OCI-LY1 (cell line): ENCODE results near the gene ZFP36L2.

Experiments
- H2AFZ ChIP-seq: fragments of 200-600 bp; sonication (generic), shearing (Covaris generic); 2 replicates; pipeline ENCODE4 v1.6.0; 2014; ENCODE audit warnings: antibody characterized with exemption, mild to moderate bottlenecking, low read length
- H3F3A ChIP-seq: fragments of 200-600 bp; sonication (generic), shearing (Covaris generic); 2 replicates; pipeline ENCODE4 v1.6.0; 2014; ENCODE audit warnings: mild to moderate bottlenecking, antibody characterized with exemption, low read length, moderate library complexity; ENCODE audit not compliant: insufficient read depth
- H3K27ac ChIP-seq: fragments of 200-600 bp; sonication (generic); 2 replicates; pipeline ENCODE4 v1.5.1; 2014; ENCODE audit warnings: low read length, mixed run types, mild to moderate bottlenecking, low read depth; ENCODE audit not compliant: poor library complexity, severe bottlenecking
- H3K27me3 ChIP-seq: fragments of 200-600 bp; sonication (generic); 2 replicates; pipeline ENCODE4 v1.6.0; 2014; ENCODE audit warnings: antibody characterized with exemption, mild to moderate bottlenecking, low read length, moderate library complexity; ENCODE audit not compliant: insufficient read depth
- H3K36me3 ChIP-seq: fragments of 200-600 bp; sonication (generic); 2 replicates; pipeline ENCODE4 v1.6.1; 2014; ENCODE audit warnings: mild to moderate bottlenecking, antibody characterized with exemption, low read length, moderate library complexity, mixed read lengths; ENCODE audit not compliant: insufficient read depth
- H3K4me1 ChIP-seq: fragments of 200-600 bp; sonication (generic); 2 replicates; pipeline ENCODE4 v1.5.1; 2014; ENCODE audit warnings: mild to moderate bottlenecking, low read length, moderate library complexity; ENCODE audit not compliant: insufficient read depth, severe bottlenecking
- H3K4me2 ChIP-seq: fragments of 200-600 bp; sonication (generic), shearing (Covaris generic); 2 replicates; pipeline ENCODE4 v1.6.1; 2014; ENCODE audit warnings: low read length
- H3K4me3 ChIP-seq: fragments of 200-600 bp; sonication (generic); 2 replicates; pipeline ENCODE4 v1.5.1; 2014; ENCODE audit warnings: low read length, low read depth, mild to moderate bottlenecking, mixed read lengths; ENCODE audit not compliant: poor library complexity, severe bottlenecking
- H3K79me2 ChIP-seq: fragments of 200-600 bp; shearing (Covaris generic); 2 replicates; pipeline ENCODE4 v1.6.1; 2016; ENCODE audit warnings: mixed run types, low read length, mixed read lengths; ENCODE audit not compliant: insufficient read depth
- H3K9ac ChIP-seq: fragments of 200-600 bp; sonication (generic), shearing (Covaris generic); 2 replicates; pipeline ENCODE4 v1.6.1; 2014; ENCODE audit warnings: mild to moderate bottlenecking, low read length, mixed read lengths
- H3K9me2 ChIP-seq: fragments of 200-600 bp; sonication (generic), shearing (Covaris generic); 2 replicates; pipeline ENCODE4 v1.6.1; 2014; ENCODE audit warnings: low read depth, mild to moderate bottlenecking, low read length, mixed read lengths
- H3K9me3 ChIP-seq: fragments of 200-600 bp; shearing (Covaris generic); 2 replicates; pipeline ENCODE4 v1.6.1; 2014; ENCODE audit warnings: low read length, mixed read lengths
- H4K20me1 ChIP-seq: fragments of 200-600 bp; sonication (generic), shearing (Covaris generic); 2 replicates; pipeline ENCODE4 v1.6.0; 2016; ENCODE audit warnings: mild to moderate bottlenecking, low read length; ENCODE audit not compliant: insufficient read depth
- EZH2 ChIP-seq: fragments of 200-600 bp; sonication (generic), shearing (Covaris generic); IDR thresholded peaks from 2 replicates; pipeline ENCODE4 v1.8.0; 2017; ENCODE audit warnings: borderline replicate concordance, mixed run types, mild to moderate bottlenecking, antibody characterized with exemption, low read length, moderate library complexity, mixed read lengths
- TF ChIP-seq, protein P1 (sequence below): fragments of 200-600 bp; sonication (generic), shearing (Covaris generic); IDR thresholded peaks from 2 replicates; pipeline ENCODE4 v1.5.1; 2017; ENCODE audit warnings: mild to moderate bottlenecking, antibody characterized with exemption, low read length, moderate library complexity, mixed read lengths

ZFP36L2 gene

GRCh38 chr2:43265001-43265400 is 38.6 kb upstream of the ZFP36L2 start:
- H3K4me2 ChIP-seq, result no peak overlapping the region
- H4K20me1 ChIP-seq, result no peaks in the 10 kb centered on the region
- no peaks in the 10 kb centered on the region for H3K27me3 ChIP-seq
- H2AFZ ChIP-seq, result no peak overlapping the region
- H3K36me3 ChIP-seq, result no peaks in the 10 kb centered on the region
- no peaks in the 10 kb centered on the region for H3K9me3 ChIP-seq
- no peaks in the 10 kb centered on the region for H3K9me2 ChIP-seq
- no peaks in the 10 kb centered on the region for H3K4me1 ChIP-seq
- H3K79me2 ChIP-seq, result no peaks in the 10 kb centered on the region
- no peak overlapping the region for H3K9ac ChIP-seq
- H3K4me3 ChIP-seq, result no peak overlapping the region
- H3K27ac ChIP-seq, result no peak overlapping the region
- H3F3A ChIP-seq, result no peaks in the 10 kb centered on the region
- TF ChIP-seq, protein P1, sequence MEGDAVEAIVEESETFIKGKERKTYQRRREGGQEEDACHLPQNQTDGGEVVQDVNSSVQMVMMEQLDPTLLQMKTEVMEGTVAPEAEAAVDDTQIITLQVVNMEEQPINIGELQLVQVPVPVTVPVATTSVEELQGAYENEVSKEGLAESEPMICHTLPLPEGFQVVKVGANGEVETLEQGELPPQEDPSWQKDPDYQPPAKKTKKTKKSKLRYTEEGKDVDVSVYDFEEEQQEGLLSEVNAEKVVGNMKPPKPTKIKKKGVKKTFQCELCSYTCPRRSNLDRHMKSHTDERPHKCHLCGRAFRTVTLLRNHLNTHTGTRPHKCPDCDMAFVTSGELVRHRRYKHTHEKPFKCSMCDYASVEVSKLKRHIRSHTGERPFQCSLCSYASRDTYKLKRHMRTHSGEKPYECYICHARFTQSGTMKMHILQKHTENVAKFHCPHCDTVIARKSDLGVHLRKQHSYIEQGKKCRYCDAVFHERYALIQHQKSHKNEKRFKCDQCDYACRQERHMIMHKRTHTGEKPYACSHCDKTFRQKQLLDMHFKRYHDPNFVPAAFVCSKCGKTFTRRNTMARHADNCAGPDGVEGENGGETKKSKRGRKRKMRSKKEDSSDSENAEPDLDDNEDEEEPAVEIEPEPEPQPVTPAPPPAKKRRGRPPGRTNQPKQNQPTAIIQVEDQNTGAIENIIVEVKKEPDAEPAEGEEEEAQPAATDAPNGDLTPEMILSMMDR, result no peak
- no peak for TF ChIP-seq EZH2

GRCh38 chr2:43262951-43263350 is 36.5 kb upstream of the ZFP36L2 start:
- Histone ChIP-seq H3K4me1 (no peaks in the 10 kb centered on the region), H3K9me3 (no peaks in the 10 kb centered on the region), H3K79me2 (no peaks in the 10 kb centered on the region), H3K36me3 (no peaks in the 10 kb centered on the region), H2AFZ (no peak overlapping the region), H3K4me3 (no peak overlapping the region), H4K20me1 (no peaks in the 10 kb centered on the region), H3F3A (no peaks in the 10 kb centered on the region), H3K27me3 (no peaks in the 10 kb centered on the region), H3K9ac (no peak overlapping the region), H3K4me2 (no peak overlapping the region), H3K27ac (no peak overlapping the region), H3K9me2 (no peaks in the 10 kb centered on the region)
- TF ChIP-seq EZH2, result no peak
- TF ChIP-seq, protein P1, result no peak

GRCh38 chr2:43262239-43262638 is 35.8 kb upstream of the ZFP36L2 start:
- TF ChIP-seq EZH2, result no peak
- TF ChIP-seq, protein P1, result no peak
- Histone ChIP-seq H4K20me1 (no peaks in the 10 kb centered on the region), H3K4me2 (no peak overlapping the region), H3K9me2 (no peaks in the 10 kb centered on the region), H3K9ac (no peak overlapping the region), H2AFZ (no peak overlapping the region), H3K4me1 (no peaks in the 10 kb centered on the region), H3K4me3 (no peak overlapping the region), H3K9me3 (no peaks in the 10 kb centered on the region), H3K27me3 (no peaks in the 10 kb centered on the region), H3K79me2 (no peaks in the 10 kb centered on the region), H3K27ac (no peak overlapping the region), H3K36me3 (no peaks in the 10 kb centered on the region), H3F3A (no peaks in the 10 kb centered on the region)
